ENCODE data around the gene GNG8.

GNG8 gene

GRCh38 chr19:46602392-46603194 is 33.4 kb downstream of the GNG8 start:
- DNase-seq (ENCODE audit: low read depth), result no peak

GRCh38 chr19:46601318-46602224 is 34.4 kb downstream of the GNG8 start, which contains the start of gene CALM3:
TSS of gene CALM3 (plus strand) at chr19:46601330. CDS start at chr19:46601435, 105 bp downstream.
- no peak for DNase-seq (ENCODE audit: low read depth)

GRCh38 chr19:46600384-46601317 is 35.4 kb downstream of the GNG8 start:
- DNase-seq (ENCODE audit: low read depth), result peak; percentile 96

- DNase-seq (ENCODE audit: low read depth), result no peak
Measured at GRCh38 chr19:46599716-46600373, 36.2 kb downstream of the GNG8 start.

GRCh38 chr19:46598372-46598917 is 37.6 kb downstream of the GNG8 start:
- DNase-seq (ENCODE audit: low read depth), result no peak

DNA sequence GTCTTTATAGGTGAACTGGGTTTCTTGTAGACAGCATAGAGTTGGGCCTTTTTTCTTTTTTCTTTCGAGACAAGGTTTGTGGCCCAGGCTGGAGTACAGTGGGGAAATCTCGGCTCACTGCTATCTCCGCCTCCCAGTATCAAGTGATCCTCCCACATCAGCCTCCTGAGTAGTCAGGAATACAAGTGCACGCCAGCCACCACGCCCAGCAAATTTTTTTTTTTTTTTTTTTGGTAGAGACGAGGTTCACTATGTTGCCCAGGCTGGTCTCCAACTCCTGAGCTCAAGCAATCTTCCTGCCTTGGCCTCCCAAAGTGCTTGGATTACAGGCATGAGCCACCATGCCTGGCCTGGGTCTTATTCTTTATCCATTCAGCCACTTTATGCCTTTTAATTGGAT is 40.0 kb downstream of the GNG8 start:
- no peak for DNase-seq (ENCODE audit: low read depth)

- no peak for DNase-seq (ENCODE audit: low read depth)
Measured at GRCh38 chr19:46591870-46592269, 44.1 kb downstream of the GNG8 start.

- DNase-seq (ENCODE audit: low read depth), result no peak
Measured at GRCh38 chr19:46591254-46591653, 44.7 kb downstream of the GNG8 start.

GRCh38 chr19:46587861-46588260 is 48.1 kb downstream of the GNG8 start:
- DNase-seq (ENCODE audit: low read depth), result no peak

DNA sequence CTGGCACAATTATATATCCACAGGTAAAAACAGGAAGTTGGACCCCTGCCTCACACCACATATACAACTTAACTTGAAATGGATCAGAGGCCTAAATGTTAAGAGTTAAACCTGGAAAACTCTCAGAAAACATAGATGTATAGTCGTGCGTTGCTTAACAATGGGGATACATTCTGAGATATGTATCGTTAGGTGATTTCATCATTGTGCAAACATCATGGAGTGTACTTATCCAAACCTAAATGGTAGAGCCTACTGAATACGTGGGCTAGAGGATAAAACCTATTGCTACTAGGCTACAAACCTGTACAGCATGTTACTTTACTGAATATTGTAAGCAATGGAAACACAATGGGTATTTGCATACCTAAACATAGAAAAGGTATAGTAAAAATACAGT is 49.7 kb downstream of the GNG8 start:
- no peak for DNase-seq (ENCODE audit: low read depth)

DNA sequence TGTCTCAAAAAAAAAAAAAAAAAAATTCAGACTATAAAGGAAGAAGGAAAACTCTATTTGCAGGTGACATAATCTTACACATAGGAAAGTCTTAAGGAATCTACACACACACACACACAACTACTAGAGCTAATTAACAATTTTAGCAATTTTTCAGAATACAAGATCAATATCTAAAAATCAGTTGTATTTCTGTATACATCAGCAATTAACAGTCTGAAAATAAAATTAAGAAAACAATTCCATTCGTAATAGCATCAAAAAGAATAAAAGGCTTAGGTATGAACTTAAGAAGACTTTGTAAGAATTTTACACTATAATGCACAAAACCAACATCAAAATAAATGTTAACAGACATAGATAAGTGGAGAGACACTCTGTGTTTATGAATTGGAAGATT is 50.5 kb downstream of the GNG8 start:
- DNase-seq (ENCODE audit: low read depth), result no peak
